Breast epithelium (tissue), 4 donors: Measurements from ENCODE around the gene PLXNA3. TPM values are rescaled to one million over a fixed set of nuclear protein-coding genes. Genes with fewer than 3 reads are reported as not detected.
A peak's percentile ranks its signal among the peaks of the same experiment; 100 is the strongest.

ENCODE experiments used
- DNase-seq, 2 donors: peaks; one replicate each; pipeline ENCODE4 v3.0.0-alpha.2; 2019; ENCODE audit warnings: low spot score in 2 of 2
- H3K27ac ChIP-seq, 2 donors: fragments of 200-600 bp; sonication (generic) in 1 of 2; one replicate each; pipeline ENCODE4 v1.5.1; 2016 to 2019; ENCODE audit warnings: mild to moderate bottlenecking in 1 of 2
- H3K27me3 ChIP-seq, 2 donors: fragments of 200-600 bp; sonication (generic) in 1 of 2; one replicate each; pipeline versions ENCODE4 v1.5.1 to v1.6.0; 2017 to 2019; ENCODE audit warnings: control low read depth in 1 of 2, mild to moderate bottlenecking in 1 of 2
- H3K36me3 ChIP-seq: fragments of 200-600 bp; one replicate; pipeline ENCODE4 v1.5.1; 2019
- H3K4me1 ChIP-seq, 2 donors: fragments of 200-600 bp; sonication (generic); one replicate each; pipeline ENCODE4 v1.5.1; 2016 to 2019; ENCODE audit warnings: control low read depth in 1 of 2
- H3K4me3 ChIP-seq, 3 donors: fragments of 200-600 bp; sonication (generic); 1 replicate in 2 of 3; 2 replicates in 1 of 3; pipeline ENCODE4 v1.5.1; 2016 to 2019; ENCODE audit warnings: mild to moderate bottlenecking in 3 of 3, moderate library complexity in 2 of 3
- H3K9me3 ChIP-seq, 2 donors: fragments of 200-600 bp; sonication (generic) in 1 of 2; one replicate each; pipeline ENCODE4 v1.5.1; 2016 to 2019; ENCODE audit warnings: control low read depth in 1 of 2
- CTCF ChIP-seq, 3 donors: fragments of 450-650 bp; IDR thresholded peaks; one replicate each; pipeline ENCODE4 v1.5.1; 2016 to 2017; ENCODE audit warnings: antibody characterized with exemption in 3 of 3, mild to moderate bottlenecking in 3 of 3, moderate library complexity in 3 of 3
- POLR2A ChIP-seq: fragments of 450-650 bp; IDR thresholded peaks from one replicate; pipeline ENCODE4 v1.6.1; 2016; ENCODE audit warnings: antibody characterized with exemption, mild to moderate bottlenecking, moderate library complexity
- POLR2AphosphoS5 ChIP-seq, 3 donors: sonication (generic); formaldehyde crosslinking; IDR thresholded peaks; one replicate each; pipeline ENCODE4 v1.6.1; 2017; ENCODE audit warnings: antibody characterized with exemption in 3 of 3
- intact Hi-C: fragments of 100-400 bp; cut with DNase I; formaldehyde crosslinking; loops from one replicate; pipeline ENCODE4 v1.15.1; 2023; ENCODE audit warnings: low total_unique reads
- total RNA-seq, 3 donors: library from RNA; depleted of rRNA; stranded (reverse); fragments of >200 nt; gene quantifications; one replicate each; pipeline ENCODE4 v1.1.0, GENCODE V29; 2016

The PLXNA3 gene
- total RNA-seq, 3 donors from 2014 or later, result 6.1 to 10.8 (median 10.1) TPM

GRCh38 chrX:154516656-154517100 lies 58.6 kb downstream of the PLXNA3 start:
- no peak for DNase-seq
- Histone ChIP-seq H3K27me3 (peaks cover 0 to 16% of the 10 kb centered on the region in 2 donors), H3K4me1 (no peaks in the 10 kb centered on the region), H3K36me3 (no peaks in the 10 kb centered on the region), H3K9me3 (no peaks in the 10 kb centered on the region), H3K4me3 (peak overlapping the region; percentile 66 to 88 (median 66)), H3K27ac (peak overlapping the region; percentile 82 to 90)
- intact Hi-C loops, result no loop called here
- TF ChIP-seq CTCF (IDR thresholded peaks at IDR 0.05), result no peak
- TF ChIP-seq POLR2AphosphoS5 (IDR thresholded peaks at IDR 0.05), result peak in 2 of 3 donors; percentile 3 to 64

- peaks cover 0 to 14% of the 10 kb centered on the region in 2 donors for H3K27me3 ChIP-seq
- peak overlapping the region; percentile 82 to 90 for H3K27ac ChIP-seq
- no peaks in the 10 kb centered on the region for H3K36me3 ChIP-seq
- no peak for DNase-seq
- H3K4me3 ChIP-seq, result peak overlapping the region; percentile 66 to 88 (median 66)
- H3K4me1 ChIP-seq, result no peaks in the 10 kb centered on the region
- no peaks in the 10 kb centered on the region for H3K9me3 ChIP-seq
- intact Hi-C loops, result no loop called here
- no peak for TF ChIP-seq POLR2A
- TF ChIP-seq POLR2AphosphoS5 (IDR thresholded peaks at IDR 0.05), result no peak
- no peak for TF ChIP-seq CTCF (IDR thresholded peaks at IDR 0.05)
These were observed 59.2 kb downstream of the PLXNA3 start for GRCh38 chrX:154517101-154517781.

GRCh38 chrX:154519389-154519788 lies 61.3 kb downstream of the PLXNA3 start:
- intact Hi-C loops, result no loop called here
- TF ChIP-seq POLR2A, result no peak
- no peak for TF ChIP-seq POLR2AphosphoS5 (IDR thresholded peaks at IDR 0.05)
- no peak for TF ChIP-seq CTCF (IDR thresholded peaks at IDR 0.05)

GRCh38 chrX:154525606-154526490 lies 67.8 kb downstream of the PLXNA3 start:
- Histone ChIP-seq H3K27ac (peak overlapping the region; percentile 78 to 88), H3K9me3 (no peaks in the 10 kb centered on the region), H3K4me3 (no peak overlapping the region), H3K27me3 (peaks cover 0 to 26% of the 10 kb centered on the region in 2 donors), H3K36me3 (no peaks in the 10 kb centered on the region), H3K4me1 (no peaks in the 10 kb centered on the region)
- intact Hi-C loops, result no loop called here
- TF ChIP-seq POLR2AphosphoS5 (IDR thresholded peaks at IDR 0.05) (no peak), CTCF (IDR thresholded peaks at IDR 0.05) (no peak), POLR2A (no peak)
- DNase-seq, result no peak

More at GRCh38 chrX:154519389-154519788, 61.3 kb downstream of the PLXNA3 start:
- DNase-seq, result no peak
- no peak overlapping the region for H3K27ac ChIP-seq
- H3K36me3 ChIP-seq, result no peaks in the 10 kb centered on the region
- no peak overlapping the region for H3K4me3 ChIP-seq
- H3K4me1 ChIP-seq, result no peaks in the 10 kb centered on the region
- H3K27me3 ChIP-seq, result peaks cover 0 to 14% of the 10 kb centered on the region in 2 donors
- no peaks in the 10 kb centered on the region for H3K9me3 ChIP-seq
